ENCODE data around the gene GAL3ST2.
"Not testable (repeated sequence)": the region's sequence is repeated elsewhere in the genome, so short reads cannot be mapped to it uniquely, and the experiment has no call there.

The GAL3ST2 gene

DNA sequence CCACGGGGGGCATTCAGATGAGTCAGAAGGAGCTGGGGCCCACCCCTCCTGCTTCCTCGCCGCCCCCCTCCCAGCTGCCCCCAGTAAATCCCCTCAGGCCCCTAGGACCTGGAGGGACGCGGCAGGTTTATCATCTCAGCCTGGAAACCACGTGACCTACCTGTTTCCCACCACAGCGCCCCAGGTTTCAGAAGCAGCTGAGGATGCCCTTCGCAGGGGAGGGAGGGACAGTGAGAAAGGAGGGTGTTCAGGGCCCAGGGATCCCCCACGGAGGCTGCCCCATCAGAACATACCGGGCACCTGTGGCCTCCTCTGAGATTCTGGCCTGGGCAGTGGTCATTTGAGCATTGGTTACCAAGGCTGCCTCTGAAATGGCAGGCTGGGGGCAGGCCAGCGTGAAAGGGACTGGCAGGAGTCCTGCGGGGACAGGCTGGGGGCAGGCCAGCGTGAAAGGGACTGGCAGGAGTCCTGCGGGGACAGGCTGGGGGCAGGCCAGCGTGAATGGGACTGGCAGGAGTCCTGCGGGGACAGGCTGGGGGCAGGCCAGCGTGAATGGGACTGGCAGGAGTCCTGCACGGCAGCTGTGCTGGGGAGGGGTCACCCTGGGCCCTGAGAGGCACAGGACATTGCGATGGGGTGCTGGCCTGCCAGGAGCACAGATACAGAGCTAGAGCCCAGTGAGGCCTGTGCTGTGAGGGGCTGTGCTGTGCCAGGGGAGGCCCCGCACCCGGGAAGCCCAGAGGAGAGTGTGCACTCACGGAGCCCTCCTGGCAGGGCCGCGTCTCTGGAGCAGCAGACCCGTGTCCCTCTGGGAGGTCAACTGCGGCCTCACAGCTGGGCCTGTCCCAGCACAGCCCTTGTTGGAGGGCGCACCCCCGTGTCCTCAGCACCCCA, 33.9 kb downstream of the GAL3ST2 start:
- no peak for DNase-seq

DNA sequence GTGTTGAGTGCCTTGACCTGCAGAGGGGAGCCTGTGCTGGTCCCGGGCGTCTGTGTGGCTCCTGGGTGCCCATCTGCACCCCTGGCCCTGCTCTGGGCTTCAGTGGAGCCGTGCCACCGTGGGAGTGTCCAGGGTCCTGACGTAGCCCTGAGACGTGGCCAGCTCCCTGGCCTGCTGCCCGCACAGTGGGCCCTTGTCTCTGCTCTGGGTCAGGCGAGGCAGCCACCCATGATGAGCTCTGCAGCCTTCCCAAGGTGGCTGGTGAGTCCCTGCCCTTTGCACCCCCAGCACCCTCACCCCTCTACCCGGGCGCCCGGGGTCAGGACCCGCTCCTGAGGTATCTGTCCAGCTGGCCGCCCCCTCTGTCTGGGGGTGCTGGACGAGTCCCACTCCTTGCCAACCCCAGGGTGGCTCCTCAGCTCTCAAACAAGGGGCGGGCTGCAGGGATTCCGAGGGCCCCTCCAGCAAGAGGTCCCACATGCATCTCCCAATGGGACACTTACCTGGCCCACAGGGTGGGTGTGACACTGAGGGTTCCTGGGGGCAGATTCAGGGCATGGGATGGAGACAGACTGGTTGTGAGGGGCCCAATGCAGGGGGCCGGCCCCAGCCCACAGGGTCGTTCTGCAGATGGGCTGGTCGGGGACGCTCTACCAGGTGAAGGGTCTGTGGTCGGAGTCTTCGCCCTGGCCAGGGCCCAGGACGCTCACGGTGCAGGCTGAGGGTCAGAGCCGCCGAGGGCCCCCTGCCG, 34.8 kb downstream of the GAL3ST2 start:
- DNase-seq, result no peak

DNA sequence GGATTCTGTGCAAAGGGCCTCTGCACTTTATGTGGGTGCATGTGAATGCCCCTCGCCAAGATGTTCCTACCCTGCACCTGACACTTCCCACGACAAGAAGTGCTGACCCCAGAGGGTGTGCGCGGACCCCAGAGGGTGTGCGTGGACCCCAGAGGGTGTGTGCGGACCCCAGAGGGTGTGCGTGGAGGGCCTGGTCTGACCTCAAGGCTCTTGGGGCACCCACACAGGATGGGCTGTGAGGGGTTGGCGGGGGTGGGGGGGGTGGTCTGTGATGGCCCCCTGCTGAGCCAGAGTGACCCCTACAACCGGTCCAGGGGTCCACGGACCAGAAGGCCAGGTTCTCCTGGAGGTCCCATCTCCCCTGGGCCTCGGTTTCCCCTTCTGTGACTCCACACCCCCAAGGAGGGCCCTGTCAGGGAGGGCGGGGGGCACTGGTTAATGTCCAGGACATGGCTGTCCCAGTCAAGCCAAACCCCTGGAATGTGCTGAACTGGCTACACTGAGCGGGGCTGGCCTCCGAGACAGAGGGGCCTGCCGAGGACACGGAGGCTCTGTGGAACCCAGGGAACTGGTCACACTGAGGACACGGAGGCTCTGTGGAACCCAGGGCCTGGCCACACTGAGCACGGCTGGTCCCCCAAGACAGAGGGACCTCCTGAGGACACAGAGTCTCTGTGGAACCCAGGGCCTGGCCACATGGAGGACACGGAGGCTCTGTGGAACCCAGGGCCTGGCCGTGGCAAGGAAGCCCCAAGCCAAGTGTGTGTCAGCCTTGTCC, 35.5 kb downstream of the GAL3ST2 start:
- DNase-seq, result no peak

DNA sequence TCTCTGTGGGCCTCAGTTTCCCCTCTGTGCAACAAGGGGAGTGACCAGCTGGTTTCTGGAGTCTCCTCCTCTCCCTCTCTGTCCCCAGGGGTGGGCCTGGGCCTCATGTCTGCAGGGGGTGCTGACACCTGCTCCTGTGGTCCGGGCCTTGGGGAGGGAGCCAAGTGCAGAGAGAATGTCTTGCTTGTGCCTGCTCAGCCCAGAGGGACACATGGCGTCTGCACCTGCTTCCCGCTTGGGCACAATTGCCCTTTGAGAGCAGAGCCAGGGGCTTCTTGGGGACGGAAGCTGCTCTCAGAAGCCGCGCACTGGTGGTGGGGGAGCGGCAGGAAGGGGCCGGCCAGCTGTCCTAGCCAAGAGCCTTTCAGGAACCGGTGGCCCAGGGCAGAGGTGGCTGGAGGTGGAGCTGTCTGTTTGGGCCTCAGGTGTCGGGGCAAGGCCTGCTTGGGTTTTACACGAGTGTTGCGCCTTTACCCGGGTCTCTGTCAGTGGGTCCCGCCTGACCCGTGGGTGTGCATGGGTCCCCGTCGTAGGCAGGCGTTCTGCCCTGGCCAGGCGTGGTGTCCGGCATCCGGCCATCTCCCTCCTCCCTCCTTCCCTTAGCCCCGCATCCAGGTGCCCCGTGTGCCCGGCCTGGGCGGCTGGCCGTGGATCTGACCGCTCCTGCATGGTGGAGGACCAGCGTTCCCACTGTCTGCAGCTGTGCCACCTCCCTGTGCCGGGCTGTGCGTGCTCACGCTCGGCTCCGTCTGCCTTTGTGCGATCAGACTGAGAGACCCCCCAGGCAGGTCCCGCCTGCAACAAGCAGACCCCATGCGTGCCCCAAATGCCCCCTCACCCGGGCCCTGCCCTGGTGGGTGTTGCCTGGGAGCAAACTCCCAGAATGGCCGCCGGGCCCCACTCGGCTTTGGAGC, 36.4 kb downstream of the GAL3ST2 start:
- no peak for DNase-seq

DNA sequence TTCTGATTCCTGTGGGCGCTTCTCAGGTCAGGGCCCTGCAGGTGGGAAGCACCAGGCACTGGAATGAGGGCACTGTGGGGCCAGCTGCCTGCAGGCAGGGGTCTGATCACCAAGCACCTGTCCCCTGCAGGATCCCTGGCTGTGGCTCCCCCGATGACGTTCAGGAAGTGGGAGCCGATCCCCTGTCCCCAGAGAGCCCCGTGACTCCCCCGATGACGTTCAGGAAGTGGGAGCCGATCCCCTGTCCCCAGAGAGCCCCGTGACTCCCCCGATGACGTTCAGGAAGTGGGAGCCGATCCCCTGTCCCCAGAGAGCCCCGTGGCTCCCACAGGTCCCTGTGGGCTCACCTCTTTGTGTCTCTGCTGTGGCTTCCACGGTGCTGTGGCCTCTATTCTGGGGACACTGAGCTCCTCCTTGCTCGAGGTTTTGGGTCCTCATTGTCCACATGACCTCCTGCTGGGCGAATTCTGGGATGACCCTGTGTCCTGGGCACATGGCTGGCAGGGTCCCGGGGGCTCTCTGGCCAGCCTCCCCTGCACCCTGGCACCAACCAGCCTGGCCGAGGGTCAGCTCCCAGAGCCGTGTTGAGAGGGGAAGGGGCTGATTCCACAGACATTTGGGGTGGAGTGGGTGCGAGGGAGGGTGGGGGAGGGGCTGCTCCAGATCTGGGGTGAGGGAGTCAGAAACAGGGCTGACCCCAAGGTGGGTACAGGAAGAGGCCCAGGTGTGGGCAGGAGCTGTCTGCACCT, 37.2 kb downstream of the GAL3ST2 start:
- no peak for DNase-seq

DNA sequence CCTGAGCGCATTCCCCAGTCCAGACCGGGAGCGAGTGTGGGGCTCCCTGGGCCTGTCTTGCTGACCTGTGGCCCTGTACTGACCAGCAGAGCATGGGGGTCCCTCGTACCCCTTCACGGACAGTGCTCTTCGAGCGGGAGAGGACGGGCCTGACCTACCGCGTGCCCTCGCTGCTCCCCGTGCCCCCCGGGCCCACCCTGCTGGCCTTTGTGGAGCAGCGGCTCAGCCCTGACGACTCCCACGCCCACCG, 37.7 kb downstream of the GAL3ST2 start:
- DNase-seq, result no peak

DNA sequence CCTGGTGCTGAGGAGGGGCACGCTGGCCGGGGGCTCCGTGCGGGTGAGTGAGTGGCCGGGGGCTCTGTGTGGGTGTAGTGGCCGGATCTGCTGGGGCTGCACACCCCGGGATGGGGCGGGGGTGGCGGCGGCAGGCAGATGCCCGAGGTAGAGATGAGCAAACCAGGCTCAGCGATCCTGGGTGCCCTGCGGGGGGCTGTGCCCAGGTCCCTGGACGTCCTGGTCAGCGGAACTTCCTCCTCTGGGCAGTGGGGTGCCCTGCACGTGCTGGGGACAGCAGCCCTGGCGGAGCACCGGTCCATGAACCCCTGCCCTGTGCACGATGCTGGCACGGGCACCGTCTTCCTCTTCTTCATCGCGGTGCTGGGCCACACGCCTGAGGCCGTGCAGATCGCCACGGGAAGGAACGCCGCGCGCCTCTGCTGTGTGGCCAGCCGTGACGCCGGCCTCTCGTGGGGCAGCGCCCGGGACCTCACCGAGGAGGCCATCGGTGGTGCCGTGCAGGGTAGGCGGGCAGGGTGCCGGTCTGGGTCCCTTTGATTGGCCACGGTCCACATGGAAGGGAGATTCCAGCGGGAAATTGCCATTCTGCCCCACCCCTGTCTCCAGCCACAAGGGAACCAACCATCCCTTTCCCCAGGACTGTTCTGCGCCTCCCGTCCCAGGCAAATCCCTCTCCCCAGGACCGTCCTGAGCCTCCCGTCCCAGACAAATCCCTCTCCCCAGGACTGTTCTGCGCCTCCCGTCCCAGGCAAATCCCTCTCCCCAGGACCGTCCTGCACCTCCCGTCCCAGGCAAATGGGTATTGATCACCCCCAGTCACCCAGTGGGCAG, 38.2 kb downstream of the GAL3ST2 start:
- DNase-seq, result no peak

DNA sequence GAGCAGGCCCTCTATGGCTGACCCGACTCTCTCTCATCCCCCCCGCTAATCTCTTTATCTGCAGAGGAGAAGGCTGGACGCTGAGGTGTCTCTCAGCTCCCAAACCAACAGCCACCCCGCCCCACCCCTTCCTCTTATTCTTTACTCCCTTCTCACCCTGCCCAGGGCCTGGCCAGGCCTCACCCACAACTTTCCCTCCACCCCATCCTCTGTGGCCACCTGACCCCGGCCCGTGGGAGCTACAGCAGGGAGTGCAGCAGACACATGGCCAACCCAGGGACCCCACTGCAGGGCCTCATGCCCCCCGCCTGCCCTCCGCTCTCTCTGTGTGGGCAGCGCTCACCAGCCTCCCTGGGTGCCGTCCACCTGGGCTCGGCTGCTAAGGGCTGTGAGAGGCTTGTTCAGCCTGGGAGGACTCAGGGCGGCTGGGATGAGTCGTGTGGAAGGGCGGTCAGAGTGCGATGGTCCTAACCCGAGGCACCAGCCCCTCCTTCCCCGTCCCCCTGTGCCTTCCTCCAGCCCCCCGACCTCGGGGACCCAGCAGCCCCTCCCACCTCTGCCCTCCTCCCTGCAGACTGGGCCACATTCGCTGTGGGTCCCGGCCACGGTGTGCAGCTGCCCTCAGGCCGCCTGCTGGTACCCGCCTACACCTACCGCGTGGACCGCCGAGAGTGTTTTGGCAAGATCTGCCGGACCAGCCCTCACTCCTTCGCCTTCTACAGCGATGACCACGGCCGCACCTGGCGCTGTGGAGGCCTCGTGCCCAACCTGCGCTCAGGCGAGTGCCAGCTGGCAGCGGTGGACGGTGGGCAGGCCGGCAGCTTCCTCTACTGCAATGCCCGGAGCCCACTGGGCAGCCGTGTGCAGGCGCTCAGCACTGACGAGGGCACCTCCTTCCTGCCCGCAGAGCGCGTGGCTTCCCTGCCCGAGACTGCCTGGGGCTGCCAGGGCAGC, 39.1 kb downstream of the GAL3ST2 start:
- DNase-seq, result no peak

DNA sequence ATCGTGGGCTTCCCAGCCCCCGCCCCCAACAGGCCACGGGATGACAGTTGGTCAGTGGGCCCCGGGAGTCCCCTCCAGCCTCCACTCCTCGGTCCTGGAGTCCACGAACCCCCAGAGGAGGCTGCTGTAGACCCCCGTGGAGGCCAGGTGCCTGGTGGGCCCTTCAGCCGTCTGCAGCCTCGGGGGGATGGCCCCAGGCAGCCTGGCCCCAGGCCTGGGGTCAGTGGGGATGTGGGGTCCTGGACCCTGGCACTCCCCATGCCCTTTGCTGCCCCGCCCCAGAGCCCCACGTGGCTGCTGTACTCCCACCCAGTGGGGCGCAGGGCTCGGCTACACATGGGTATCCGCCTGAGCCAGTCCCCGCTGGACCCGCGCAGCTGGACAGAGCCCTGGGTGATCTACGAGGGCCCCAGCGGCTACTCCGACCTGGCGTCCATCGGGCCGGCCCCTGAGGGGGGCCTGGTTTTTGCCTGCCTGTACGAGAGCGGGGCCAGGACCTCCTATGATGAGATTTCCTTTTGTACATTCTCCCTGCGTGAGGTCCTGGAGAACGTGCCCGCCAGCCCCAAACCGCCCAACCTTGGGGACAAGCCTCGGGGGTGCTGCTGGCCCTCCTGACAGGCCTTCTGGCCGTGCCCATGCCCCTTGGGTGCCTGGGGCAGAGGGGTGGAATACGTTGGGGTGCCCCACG, 40.0 kb downstream of the GAL3ST2 start:
- no peak for DNase-seq

DNA sequence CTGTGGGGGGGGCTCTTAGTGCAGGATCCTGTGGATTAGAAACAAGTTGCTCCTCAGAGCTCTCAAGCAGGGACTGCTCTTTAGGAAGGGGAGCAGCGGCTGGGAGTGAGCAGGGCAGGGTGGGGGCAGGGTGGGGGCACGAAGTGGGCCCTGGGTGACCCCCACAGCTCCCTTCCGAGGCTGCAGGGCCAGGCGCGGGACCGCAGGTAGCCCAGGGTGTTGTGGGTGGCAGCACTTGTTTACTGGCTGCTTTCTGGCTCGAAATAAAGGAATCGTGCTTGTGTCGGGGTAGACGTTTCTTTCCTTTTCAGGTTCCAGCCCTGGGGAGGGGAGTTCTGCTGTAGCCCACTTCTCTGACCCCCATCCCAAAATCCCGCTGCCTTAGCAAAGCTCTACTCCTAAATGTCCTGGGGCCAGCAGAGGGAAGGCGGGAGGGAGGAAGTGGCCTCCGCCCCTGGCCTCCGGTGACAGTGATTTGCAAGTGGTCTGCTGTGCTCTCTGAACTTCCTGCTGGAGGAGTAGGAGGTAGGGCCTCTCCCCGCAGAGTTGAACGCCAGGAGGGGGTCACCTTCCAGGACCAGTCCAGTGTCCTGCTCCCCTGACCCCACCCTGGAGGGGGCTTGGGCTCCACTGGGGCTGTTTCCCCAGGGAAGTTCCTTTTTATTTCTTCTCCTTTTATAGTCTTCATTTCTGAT, 40.7 kb downstream of the GAL3ST2 start:
- no peak for DNase-seq

DNA sequence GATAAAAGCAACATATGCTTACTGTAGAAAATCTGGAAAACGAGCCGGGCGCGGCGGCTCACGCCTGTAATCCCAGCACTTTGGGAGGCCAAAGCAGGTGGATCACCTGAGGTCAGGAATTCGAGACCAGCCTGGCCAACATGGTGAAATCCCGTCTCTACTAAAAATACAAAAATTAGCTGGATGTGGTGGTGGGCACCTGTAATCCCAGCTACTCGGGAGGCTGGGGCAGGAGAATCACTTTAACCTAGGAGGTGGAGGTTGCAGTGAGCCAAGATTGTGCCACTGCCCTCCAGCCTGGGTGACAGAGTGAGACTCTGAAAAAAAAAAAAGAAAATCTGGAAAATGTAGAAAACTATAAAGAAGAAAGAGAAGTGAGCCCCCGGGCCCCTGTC, 41.2 kb downstream of the GAL3ST2 start:
- not testable (repeated sequence) for DNase-seq

DNA sequence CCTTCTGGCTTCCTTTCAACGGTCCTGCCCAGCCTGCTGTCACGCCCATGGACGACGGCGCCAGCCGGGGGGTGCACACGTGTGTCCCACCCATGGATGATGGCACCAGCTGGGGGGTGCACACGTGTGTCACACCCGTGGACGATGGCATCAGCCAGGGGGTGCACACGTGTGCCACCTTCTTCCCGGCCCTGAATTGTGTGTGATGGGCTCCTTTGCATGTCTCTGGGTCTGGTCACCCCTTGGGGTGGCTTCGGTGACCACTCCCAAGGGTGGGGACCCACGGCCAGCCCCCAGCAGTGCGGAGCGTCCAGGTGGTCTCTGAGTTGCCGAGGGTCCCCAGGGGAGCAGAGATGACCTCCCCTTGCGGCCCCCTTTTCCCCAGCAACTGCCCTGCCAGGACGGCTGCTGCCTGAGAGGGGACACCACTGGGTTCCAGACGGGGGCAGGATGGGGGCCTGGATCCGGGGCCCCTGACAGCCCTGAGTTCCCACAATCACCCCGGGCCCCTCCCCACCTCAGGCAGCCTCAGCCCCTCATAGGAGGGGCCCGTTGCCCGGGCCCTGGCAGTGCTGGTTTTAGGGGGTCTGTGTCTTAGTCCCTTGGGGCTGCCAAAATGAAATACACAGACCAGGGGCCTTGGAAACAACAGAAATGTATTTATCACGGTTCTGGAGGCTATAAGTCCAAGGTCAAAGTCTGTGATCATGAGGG, 41.8 kb downstream of the GAL3ST2 start:
- no peak for DNase-seq

DNA sequence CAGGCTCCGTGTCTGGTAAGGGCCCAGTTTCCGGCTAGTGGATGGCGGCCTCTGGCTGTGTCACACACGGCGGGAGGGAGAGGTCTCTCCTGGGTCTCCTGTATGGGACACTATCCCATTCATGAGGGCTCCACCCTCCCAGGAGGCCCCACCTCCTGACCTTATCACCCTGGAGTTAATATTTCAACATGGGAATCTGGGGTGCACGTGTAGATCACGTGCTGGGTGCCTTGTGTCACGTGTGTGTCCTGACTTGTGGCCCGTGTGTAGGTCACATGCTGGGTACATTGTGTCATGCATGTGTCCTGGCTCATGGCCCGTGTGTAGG, 42.3 kb downstream of the GAL3ST2 start:
- no peak for DNase-seq

DNA sequence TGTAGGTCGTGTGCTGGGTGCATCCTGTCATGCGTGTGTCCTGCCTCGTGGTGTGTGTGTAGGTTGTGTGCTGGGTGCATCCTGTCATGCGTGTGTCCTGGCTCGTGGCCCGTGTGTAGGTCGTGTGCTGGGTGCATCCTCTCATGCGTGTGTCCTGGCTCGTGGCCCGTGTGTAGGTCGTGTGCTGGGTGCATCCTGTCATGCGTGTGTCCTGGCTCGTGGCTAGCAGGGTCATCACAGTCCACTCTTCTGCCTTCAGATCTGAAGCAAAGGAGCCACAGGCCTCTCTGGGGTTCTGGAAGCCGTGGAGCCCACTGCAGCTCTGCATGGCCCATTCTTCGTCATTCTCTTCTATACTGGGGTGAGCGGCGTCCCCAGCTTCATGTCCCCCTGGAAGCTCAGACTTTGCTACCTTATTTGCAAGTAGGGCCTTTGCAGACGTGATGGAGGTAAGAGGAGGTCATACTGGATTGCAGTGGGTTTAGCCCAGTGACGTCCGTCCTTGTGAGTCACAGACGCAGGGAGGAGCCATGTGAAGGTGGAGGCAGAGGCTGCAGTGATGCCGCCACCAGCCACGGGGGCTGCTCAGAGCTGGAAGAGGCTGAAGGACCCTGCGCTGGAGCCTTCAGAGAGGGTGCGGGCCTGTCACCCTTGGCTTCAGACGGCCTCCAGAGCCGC, 43.5 kb downstream of the GAL3ST2 start:
- DNase-seq, result not testable (repeated sequence)

DNA sequence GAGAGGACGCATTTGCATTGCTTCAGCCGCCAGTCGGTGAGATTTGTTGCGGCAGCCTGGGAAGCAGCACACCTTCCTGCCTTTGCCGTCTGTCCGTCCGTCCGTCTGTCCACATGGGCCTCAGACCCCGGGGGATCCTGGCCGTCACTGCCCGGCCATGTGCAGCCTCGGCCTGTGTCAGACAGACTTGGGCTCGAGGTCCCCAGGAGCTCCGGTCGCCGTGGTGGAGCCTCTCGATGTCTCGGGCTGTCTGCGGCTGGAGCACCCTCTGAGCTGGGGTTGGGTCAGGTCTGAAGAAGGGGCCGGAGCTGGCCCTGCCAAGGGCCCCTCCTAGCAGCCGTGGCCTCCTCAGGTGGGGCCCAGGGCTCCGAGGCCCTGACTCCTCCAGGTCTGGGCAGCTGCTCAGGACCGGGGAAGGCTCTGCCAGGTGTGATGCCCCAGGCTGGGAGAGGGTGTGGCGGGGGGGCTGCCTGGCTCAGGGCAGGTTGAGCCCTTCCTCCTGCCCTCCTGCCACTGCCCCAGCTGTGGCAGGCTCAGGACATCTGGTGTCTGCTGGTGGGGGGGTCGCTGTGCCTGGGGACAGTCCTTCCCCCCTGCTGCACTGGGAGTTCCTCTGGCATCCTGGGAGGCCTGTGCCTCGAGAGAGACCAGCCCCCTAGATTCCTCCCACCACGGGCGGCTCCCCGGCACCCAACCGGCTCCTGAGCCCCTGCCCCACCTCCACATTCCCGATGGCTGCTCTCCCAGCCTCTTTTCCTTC, 44.2 kb downstream of the GAL3ST2 start:
- no peak for DNase-seq

DNA sequence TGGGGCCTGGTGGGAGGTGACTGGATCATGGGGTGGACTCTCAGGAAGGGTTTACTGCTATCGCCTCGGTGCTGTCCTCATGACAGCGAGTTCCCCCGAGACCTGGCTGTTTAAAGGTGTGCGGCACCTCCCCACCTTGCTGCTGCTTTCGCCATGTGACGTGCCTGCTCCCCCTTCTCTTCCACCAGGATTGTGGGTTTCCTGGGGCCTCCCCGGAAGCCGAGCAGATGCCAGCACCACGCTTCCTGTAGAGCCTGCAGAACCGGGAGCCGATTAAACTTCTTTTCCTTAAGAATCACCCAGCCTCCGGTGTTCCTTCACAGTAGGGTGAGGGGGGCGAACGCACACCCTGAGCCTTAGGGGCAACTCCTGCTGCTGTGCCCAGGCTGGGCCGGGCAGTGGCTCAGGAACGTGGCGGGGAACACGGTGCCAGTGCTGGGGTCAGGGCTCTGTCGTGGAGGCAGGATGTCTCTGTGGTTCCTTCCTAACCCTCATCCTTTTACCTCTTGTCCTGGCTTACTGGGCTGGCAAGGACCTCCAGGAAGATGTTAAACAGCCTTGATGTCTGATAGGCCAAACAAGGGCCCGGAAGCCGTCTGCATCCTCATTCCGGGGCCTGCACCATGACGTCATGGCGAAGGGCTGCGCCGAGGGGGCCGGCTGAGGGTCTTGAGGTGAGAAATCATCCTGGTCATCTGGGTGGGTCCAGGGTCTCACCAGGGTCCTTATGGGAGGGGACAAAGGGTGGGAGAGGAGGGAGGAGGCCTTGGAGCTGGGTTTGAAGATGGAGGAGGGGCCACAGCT, 45.0 kb downstream of the GAL3ST2 start:
- no peak for DNase-seq
